HUDEP-2 (cell line): ENCODE results near the gene FNDC11.
A peak's percentile ranks its signal among the peaks of the same experiment; 100 is the strongest.

Source experiments
- DNase-seq, 76 experiments: peaks; one replicate each; lab custom pipeline; 2025; ENCODE audit not compliant: unreplicated experiment in 76 of 76; lab: John Stamatoyannopoulos, UW

FNDC11 gene

GRCh38 chr20:63577317-63577894 is 23.4 kb downstream of the FNDC11 start:
- no peak for DNase-seq

GRCh38 chr20:63578224-63579016 is 24.5 kb downstream of the FNDC11 start:
- DNase-seq: no peak

- DNase-seq: no peak
Measured at GRCh38 chr20:63579017-63579694, 25.2 kb downstream of the FNDC11 start.

GRCh38 chr20:63580796-63581461 is 27.0 kb downstream of the FNDC11 start:
- DNase-seq: peak in 3 of 76 experiments; percentile 2 to 32 (median 21)

- no peak for DNase-seq
Measured at GRCh38 chr20:63582382-63583063, 28.6 kb downstream of the FNDC11 start.

- no peak for DNase-seq
Measured at GRCh38 chr20:63585616-63586565, 31.9 kb downstream of the FNDC11 start.

GRCh38 chr20:63586797-63587196 is 32.8 kb downstream of the FNDC11 start:
- no peak for DNase-seq

- no peak for DNase-seq
Measured at GRCh38 chr20:63587256-63587655, 33.3 kb downstream of the FNDC11 start.

- no peak for DNase-seq
Measured at GRCh38 chr20:63587776-63588591, 34.0 kb downstream of the FNDC11 start.

- no peak for DNase-seq
Measured at GRCh38 chr20:63588641-63589041, 34.7 kb downstream of the FNDC11 start.

GRCh38 chr20:63589261-63590217 is 35.6 kb downstream of the FNDC11 start:
- no peak for DNase-seq

- no peak for DNase-seq
Measured at GRCh38 chr20:63590218-63591146, 36.5 kb downstream of the FNDC11 start.

GRCh38 chr20:63591147-63591533 is 37.2 kb downstream of the FNDC11 start:
- no peak for DNase-seq

- DNase-seq: no peak
Measured at GRCh38 chr20:63591786-63592355, 37.9 kb downstream of the FNDC11 start.

- DNase-seq: no peak
Measured at GRCh38 chr20:63592661-63593060, 38.7 kb downstream of the FNDC11 start.

- no peak for DNase-seq
Measured at GRCh38 chr20:63594043-63594561, 40.1 kb downstream of the FNDC11 start.
